ENCODE measurements around the gene ST6GALNAC2. TPM values are rescaled to one million over a fixed set of nuclear protein-coding genes. Genes with fewer than 3 reads are reported as not detected.

Gene ST6GALNAC2
- total and polyA plus RNA-seq, 8 donors, result 2.1 to 30.2 (median 4.7) TPM

DNA sequence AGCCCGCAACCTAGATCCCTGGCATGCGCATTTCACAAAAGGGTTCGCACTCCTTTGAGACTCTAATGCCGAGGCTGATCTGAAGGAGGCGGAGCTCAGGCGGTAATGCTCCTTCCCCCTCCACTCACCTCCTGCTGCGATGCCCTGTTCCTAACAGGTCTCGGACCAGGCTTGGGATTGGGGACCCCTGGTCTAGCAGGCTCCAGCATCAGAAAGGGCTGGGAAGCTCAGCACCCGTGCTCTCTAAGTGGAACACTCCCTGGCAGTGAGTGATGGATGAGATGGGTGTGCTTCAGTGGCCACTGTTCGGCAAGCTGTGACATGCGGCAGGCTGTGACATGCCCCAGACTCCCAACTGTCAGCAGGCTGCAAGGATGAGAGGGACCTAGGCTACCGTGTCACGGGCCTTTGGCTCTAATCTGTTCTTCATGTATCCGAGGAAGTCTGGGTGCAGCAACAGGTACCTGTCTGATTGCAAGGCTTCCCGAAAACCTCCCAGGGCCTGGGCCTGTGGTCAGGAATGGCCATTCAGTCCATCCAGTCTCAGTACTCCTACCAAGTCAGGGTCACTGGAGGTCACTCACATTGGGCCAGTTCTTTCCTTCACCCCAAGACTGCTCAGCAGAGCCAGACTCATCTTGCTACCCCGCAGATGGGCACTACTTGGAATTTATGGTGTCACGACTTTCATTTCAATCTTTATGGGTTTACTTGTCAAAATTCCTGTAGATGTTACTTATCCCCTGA lies 1.3 kb upstream of the ST6GALNAC2 start:
- Histone ChIP-seq H3K36me3 (no peaks in the 10 kb centered on the region), H3K9me3 (no peaks in the 10 kb centered on the region), H3K27ac (no peak overlapping the region), H3K4me1 (peaks cover 3 to 30% of the 10 kb centered on the region in 2 donors), H3K4me3 (no peak overlapping the region), H3K27me3 (peaks cover 6 to 42% of the 10 kb centered on the region in 2 donors)
- TF ChIP-seq, protein P1, sequence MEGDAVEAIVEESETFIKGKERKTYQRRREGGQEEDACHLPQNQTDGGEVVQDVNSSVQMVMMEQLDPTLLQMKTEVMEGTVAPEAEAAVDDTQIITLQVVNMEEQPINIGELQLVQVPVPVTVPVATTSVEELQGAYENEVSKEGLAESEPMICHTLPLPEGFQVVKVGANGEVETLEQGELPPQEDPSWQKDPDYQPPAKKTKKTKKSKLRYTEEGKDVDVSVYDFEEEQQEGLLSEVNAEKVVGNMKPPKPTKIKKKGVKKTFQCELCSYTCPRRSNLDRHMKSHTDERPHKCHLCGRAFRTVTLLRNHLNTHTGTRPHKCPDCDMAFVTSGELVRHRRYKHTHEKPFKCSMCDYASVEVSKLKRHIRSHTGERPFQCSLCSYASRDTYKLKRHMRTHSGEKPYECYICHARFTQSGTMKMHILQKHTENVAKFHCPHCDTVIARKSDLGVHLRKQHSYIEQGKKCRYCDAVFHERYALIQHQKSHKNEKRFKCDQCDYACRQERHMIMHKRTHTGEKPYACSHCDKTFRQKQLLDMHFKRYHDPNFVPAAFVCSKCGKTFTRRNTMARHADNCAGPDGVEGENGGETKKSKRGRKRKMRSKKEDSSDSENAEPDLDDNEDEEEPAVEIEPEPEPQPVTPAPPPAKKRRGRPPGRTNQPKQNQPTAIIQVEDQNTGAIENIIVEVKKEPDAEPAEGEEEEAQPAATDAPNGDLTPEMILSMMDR (IDR thresholded peaks at IDR 0.05), result no peak
- ATAC-seq, result no peak
- no peak for DNase-seq
- intact Hi-C loops (cut with DNase I), result no loop called here

- intact Hi-C loops (cut with DNase I), result no loop called here
- TF ChIP-seq, protein P1 (IDR thresholded peaks at IDR 0.05), result no peak
Measured at GRCh38 chr17:76585033-76585648, 519 bp downstream of the ST6GALNAC2 start.

GRCh38 chr17:76584427-76585032 lies 1.1 kb downstream of the ST6GALNAC2 start:
- peak overlapping the region; percentile 55 to 74 for H3K4me3 ChIP-seq
- TF ChIP-seq, protein P1 (IDR thresholded peaks at IDR 0.05), result no peak
- intact Hi-C loops (cut with DNase I), result no loop called here
- no peaks in the 10 kb centered on the region for H3K36me3 ChIP-seq
- ATAC-seq (peak; percentile 3), DNase-seq (no peak)
- H3K27me3 ChIP-seq, result peaks cover 6 to 42% of the 10 kb centered on the region in 2 donors
- peak overlapping the region; percentile 75 to 82 for H3K27ac ChIP-seq
- no peaks in the 10 kb centered on the region for H3K9me3 ChIP-seq
- H3K4me1 ChIP-seq, result peaks cover 3 to 30% of the 10 kb centered on the region in 2 donors

More at GRCh38 chr17:76585033-76585648, 519 bp downstream of the ST6GALNAC2 start:
- Histone ChIP-seq H3K27me3 (peaks cover 6 to 42% of the 10 kb centered on the region in 2 donors), H3K4me1 (peaks cover 3 to 30% of the 10 kb centered on the region in 2 donors), H3K9me3 (no peaks in the 10 kb centered on the region), H3K27ac (peak overlapping the region; percentile 75 to 82), H3K36me3 (no peaks in the 10 kb centered on the region), H3K4me3 (peak overlapping the region; percentile 55 to 74)
- DNase-seq, result peak in 1 of 4 donors; percentile 91
- peak; percentile 46 for ATAC-seq

GRCh38 chr17:76582660-76583059 lies 3.0 kb downstream of the ST6GALNAC2 start:
- peaks cover 3 to 30% of the 10 kb centered on the region in 2 donors for H3K4me1 ChIP-seq
- H3K9me3 ChIP-seq, result no peaks in the 10 kb centered on the region
- no peak for DNase-seq
- no peaks in the 10 kb centered on the region for H3K36me3 ChIP-seq
- H3K4me3 ChIP-seq, result no peak overlapping the region
- H3K27me3 ChIP-seq, result peaks cover 6 to 37% of the 10 kb centered on the region in 2 donors
- intact Hi-C loops (cut with DNase I), result no loop called here
- no peak for ATAC-seq
- H3K27ac ChIP-seq, result no peak overlapping the region
- TF ChIP-seq, protein P1 (IDR thresholded peaks at IDR 0.05), result no peak

DNA sequence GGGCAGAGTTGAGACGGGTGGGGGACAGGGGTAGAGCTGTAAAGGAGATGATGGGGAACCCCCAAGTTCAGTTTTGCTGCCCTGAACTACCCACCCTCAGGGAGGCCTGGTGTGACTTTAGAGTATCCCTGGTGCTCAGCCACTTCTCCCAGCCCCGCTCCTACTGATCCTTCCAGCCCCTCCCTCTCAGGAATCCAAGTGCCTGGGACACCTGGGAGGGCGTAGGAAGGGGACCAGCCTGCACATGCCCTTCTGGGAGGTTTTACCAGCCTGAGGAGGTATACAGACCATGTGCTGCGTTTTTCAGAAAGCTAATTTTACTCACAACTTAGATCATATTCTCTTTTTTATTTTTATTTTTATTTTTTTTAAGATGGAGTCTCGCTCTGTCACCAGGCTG lies 4.1 kb downstream of the ST6GALNAC2 start:
- DNase-seq (no peak), ATAC-seq (no peak)
- H3K27ac ChIP-seq, result no peak overlapping the region
- H3K4me1 ChIP-seq, result peaks cover 3 to 22% of the 10 kb centered on the region in 2 donors
- TF ChIP-seq, protein P1 (IDR thresholded peaks at IDR 0.05), result no peak
- H3K9me3 ChIP-seq, result no peaks in the 10 kb centered on the region
- H3K4me3 ChIP-seq, result no peak overlapping the region
- intact Hi-C loops (cut with DNase I), result no loop called here
- no peaks in the 10 kb centered on the region for H3K36me3 ChIP-seq
- peaks cover 6 to 26% of the 10 kb centered on the region in 2 donors for H3K27me3 ChIP-seq
